ENCODE measurements around the gene DNLZ. TPM values are rescaled to one million over a fixed set of nuclear protein-coding genes. Genes with fewer than 3 reads are reported as not detected.

DNLZ gene
- total RNA-seq, 4 donors from 2014 or later: 16.5 to 36.7 (median 19.8) TPM

DNA sequence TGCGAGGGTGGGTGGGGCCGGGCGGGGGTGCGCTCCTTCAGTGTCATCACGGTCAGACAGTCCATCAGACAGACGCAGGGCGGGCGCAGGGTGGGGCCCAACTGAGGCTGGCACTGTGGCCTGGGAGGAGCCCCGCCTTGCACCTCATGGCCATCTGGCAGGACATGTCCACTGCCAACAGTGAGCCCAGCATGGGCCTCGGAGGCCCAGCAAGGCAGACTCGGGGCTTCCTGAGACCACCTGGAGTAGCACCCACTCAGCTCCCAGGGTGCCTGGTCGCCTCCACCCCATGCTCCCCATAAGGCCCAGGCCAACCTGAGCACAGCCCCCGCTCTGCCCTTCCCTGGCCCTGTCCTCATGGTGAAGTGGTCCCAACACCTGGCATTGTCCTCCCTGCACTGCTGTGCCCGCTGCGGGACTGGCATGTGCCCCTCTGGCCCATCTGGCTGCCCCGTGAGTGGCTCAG is 44.7 kb downstream of the DNLZ start:
- TF ChIP-seq, protein P1, sequence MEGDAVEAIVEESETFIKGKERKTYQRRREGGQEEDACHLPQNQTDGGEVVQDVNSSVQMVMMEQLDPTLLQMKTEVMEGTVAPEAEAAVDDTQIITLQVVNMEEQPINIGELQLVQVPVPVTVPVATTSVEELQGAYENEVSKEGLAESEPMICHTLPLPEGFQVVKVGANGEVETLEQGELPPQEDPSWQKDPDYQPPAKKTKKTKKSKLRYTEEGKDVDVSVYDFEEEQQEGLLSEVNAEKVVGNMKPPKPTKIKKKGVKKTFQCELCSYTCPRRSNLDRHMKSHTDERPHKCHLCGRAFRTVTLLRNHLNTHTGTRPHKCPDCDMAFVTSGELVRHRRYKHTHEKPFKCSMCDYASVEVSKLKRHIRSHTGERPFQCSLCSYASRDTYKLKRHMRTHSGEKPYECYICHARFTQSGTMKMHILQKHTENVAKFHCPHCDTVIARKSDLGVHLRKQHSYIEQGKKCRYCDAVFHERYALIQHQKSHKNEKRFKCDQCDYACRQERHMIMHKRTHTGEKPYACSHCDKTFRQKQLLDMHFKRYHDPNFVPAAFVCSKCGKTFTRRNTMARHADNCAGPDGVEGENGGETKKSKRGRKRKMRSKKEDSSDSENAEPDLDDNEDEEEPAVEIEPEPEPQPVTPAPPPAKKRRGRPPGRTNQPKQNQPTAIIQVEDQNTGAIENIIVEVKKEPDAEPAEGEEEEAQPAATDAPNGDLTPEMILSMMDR (IDR thresholded peaks at IDR 0.05): no peak
- no peak for ATAC-seq (ENCODE audit: low FRiP score)

DNA sequence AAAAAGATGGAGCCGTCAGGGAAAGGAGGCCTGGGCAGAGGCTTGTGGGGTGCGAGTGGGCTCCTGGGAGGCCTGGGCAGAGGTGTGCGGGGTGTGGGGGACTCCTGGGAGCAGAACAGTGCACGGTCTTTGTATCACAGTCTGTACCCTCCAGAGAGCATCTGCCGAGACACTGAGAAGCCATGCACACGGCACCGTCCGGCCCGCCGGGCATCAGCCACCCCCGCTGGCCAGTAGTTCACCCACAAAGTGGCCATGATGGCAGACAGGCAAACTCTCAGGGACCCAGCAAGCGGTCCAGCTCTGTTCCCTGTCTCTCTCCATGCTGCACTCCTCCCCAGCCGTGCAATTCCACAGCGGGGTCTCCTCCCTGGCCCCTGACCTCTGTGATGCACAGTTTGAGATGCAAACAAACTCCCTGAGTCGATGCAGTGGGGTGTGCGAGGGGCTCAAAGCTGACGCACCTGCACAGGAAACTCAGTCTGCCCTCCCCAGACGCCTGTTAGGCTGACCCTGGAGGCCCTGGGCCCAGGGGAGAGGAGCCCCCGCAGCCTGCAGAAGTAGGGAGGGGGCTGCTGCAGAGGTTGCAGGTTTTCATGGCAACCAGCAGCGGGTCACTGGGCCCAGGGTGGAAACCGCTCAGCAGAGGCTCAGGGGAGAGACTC is 45.3 kb downstream of the DNLZ start:
- ATAC-seq (ENCODE audit: low FRiP score): no peak
- TF ChIP-seq, protein P1 (IDR thresholded peaks at IDR 0.05): no peak
- DNase-seq (ENCODE audit: low spot score): no peak

More for the DNA sequence above, 44.7 kb downstream of the DNLZ start:
- no peak for DNase-seq (ENCODE audit: low spot score)

DNA sequence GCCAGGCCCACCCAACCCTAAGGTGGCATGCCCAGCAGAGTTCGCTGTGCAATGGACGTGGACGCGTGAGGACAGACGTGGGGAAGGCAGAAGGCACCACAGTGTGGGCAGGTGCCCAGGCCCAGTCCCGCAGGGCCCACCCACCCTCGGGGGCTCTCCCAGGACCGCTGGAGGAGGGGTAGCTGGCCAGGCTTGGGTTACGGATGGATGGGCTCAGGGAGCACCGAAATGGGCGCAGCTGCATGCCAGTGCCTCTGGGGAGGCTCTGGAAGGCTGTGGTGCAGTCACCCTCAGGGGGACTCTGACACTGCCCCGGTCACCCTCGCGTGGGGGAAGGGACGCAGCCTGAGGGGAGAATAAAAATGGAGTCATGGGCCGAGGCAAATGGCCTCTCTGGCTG is 45.8 kb downstream of the DNLZ start:
- ATAC-seq (ENCODE audit: low FRiP score) (no peak), DNase-seq (ENCODE audit: low spot score) (no peak)
- TF ChIP-seq, protein P1 (IDR thresholded peaks at IDR 0.05): no peak

DNA sequence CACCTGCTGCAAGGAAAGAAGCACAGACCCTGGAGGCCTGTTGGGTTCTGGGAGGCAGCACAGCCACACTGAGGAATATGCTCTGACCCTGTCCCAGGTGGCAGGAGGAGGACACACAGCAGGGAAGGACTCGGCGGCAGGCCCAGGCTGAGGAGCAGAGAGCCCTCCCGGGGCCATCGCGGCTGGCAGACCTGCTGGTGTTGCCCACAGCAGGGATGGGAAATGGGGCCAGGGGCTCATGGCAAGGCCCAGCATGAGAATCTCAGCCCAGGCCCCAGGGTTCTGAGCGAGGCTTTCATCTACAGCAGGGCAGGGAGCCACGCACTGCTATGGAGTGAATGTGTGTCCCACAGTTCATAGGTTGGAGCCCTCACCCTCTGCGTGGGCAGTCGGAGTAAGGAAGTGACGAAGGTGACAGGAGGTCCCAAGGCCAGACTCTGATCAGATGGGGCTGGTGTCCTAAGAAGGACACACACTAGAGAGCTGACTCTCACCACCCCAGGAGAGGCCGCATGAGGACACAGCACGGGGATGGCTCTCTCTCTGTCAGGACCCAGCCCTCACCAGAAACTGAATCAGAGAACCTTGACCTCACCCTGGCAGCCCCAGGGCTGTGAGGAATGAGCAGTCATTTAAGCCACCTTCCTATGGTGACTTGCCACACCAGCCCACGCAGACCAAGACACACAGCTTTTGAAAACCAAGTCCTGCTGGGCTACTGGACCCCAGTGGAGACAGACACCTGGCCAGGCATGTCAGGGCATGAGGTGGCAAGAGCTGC is 46.5 kb downstream of the DNLZ start:
- ATAC-seq (ENCODE audit: low FRiP score): no peak
- TF ChIP-seq, protein P1 (IDR thresholded peaks at IDR 0.05): no peak
- no peak for DNase-seq (ENCODE audit: low spot score)

DNA sequence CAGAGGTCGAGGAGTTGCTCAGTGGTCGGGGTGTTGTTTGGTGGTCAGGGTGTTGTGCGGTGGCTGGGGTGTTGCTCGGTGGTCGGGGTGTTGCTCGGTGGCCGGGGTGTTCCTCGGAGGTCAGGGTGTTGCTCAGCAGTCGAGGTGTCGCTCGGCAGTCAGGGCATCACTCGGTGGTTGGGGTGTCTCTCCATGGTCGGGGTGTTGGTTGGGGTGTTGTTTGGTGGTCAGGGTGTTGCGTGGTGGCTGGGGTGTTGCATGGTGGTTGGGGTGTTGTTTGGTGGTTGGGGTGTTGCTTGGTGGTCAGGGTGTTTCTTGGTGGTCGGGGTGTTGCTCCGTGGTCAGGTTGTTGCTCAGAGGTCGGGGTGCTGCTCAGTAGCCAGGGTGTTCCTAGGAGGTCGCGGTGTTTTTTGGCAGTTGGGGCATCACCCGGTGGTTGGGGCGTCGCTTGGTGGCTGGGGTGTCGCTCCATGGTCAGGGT is 47.2 kb downstream of the DNLZ start:
- TF ChIP-seq, protein P1 (IDR thresholded peaks at IDR 0.05): no peak
- DNase-seq (ENCODE audit: low spot score) (no peak), ATAC-seq (ENCODE audit: low FRiP score) (no peak)

DNA sequence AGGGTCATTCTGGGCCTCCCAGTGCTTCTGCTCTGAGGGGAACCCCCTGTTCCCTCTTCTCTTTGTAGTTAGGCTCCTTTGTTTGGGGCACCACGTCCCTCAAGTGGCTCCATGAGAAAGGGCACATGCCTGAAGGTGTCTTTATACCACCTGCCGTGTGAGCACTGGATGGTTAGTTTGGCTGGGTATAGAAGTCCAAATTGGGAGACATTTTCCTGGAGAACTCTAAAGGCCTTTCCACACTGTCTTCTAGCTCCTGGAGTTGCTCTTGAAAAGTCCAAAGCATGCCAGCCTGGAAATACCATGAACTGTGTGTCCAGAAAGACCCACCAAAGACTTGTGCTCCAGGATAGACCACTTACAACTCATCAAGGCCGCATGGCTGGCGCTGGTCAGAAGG is 48.6 kb downstream of the DNLZ start:
- no peak for ATAC-seq (ENCODE audit: low FRiP score)

More for the DNA sequence above, 48.6 kb downstream of the DNLZ start:
- TF ChIP-seq, protein P1 (IDR thresholded peaks at IDR 0.05): no peak
- no peak for DNase-seq (ENCODE audit: low spot score)

Data from omental fat pad (tissue), 4 donors.